NCI-H446 treated with DMSO at 0.1 percent for 48 hours (cell line): ENCODE data around the gene TMUB1.

ENCODE experiments used
- DNase-seq: peaks from one replicate; lab custom pipeline; 2025; lab: John Stamatoyannopoulos, UW

TMUB1 gene

GRCh38 chr7:151085329-151085690 lies 2.0 kb upstream of the TMUB1 start:
- no peak for DNase-seq

- no peak for DNase-seq
Observed at GRCh38 chr7:151083824-151084160, 499 bp upstream of the TMUB1 start.

GRCh38 chr7:151082141-151083070 lies 887 bp downstream of the TMUB1 start:
- no peak for DNase-seq

- no peak for DNase-seq
Observed at GRCh38 chr7:151081170-151082101, 1.9 kb downstream of the TMUB1 start.

- peak; percentile 77 for DNase-seq
Observed at GRCh38 chr7:151080522-151081169, 2.6 kb downstream of the TMUB1 start, which contains the start of gene FASTK. Gene FASTK, minus strand, starts transcription at chr7:151080809. Its CDS starts 43 bp downstream, at chr7:151080766.

- no peak for DNase-seq
Observed at GRCh38 chr7:151080067-151080521, 3.2 kb downstream of the TMUB1 start.

- no peak for DNase-seq
Observed at GRCh38 chr7:151079199-151079910, 3.9 kb downstream of the TMUB1 start.

- no peak for DNase-seq
Observed at GRCh38 chr7:151078233-151079040, 4.9 kb downstream of the TMUB1 start.

- DNase-seq: no peak
Observed at GRCh38 chr7:151077705-151078232, 5.5 kb downstream of the TMUB1 start.

- no peak for DNase-seq
Observed at GRCh38 chr7:151076863-151077704, 6.2 kb downstream of the TMUB1 start.

GRCh38 chr7:151075978-151076426 lies 7.3 kb downstream of the TMUB1 start:
- DNase-seq: no peak

- no peak for DNase-seq
Observed at GRCh38 chr7:151075662-151075971, 7.7 kb downstream of the TMUB1 start.

GRCh38 chr7:151074817-151075661 lies 8.3 kb downstream of the TMUB1 start:
- DNase-seq: no peak

GRCh38 chr7:151073990-151074389 lies 9.3 kb downstream of the TMUB1 start:
- no peak for DNase-seq

- no peak for DNase-seq
Observed at GRCh38 chr7:151071032-151071866, 12.0 kb downstream of the TMUB1 start.

GRCh38 chr7:151070574-151070960 lies 12.7 kb downstream of the TMUB1 start:
- no peak for DNase-seq

- no peak for DNase-seq
Observed at GRCh38 chr7:151069841-151070573, 13.3 kb downstream of the TMUB1 start.
